Uterus (tissue), 4 donors: ENCODE results near the gene RDH5. TPM values are rescaled to one million over a fixed set of nuclear protein-coding genes. Genes with fewer than 3 reads are reported as not detected.
A peak's percentile ranks its signal among the peaks of the same experiment; 100 is the strongest.

Experiments
- DNase-seq, 2 donors: peaks; one replicate each; pipeline ENCODE4 v3.0.0-alpha.2; 2019 to 2020
- H3K27ac ChIP-seq, 2 donors: fragments of 200-600 bp; sonication (generic); 1 replicate in 1 of 2; 2 replicates in 1 of 2; pipeline ENCODE4 v1.5.1; 2016 to 2018
- H3K27me3 ChIP-seq, 2 donors: fragments of 200-600 bp; sonication (generic); one replicate each; pipeline ENCODE4 v1.5.1; 2018 to 2019; ENCODE audit warnings: control low read depth in 1 of 2
- H3K36me3 ChIP-seq, 2 donors: fragments of 200-600 bp; sonication (generic); one replicate each; pipeline ENCODE4 v1.5.1; 2019; ENCODE audit warnings: control low read depth in 1 of 2
- H3K4me1 ChIP-seq, 2 donors: fragments of 200-600 bp; sonication (generic); one replicate each; pipeline ENCODE4 v1.5.1; 2018 to 2019; ENCODE audit warnings: control low read depth in 1 of 2
- H3K4me3 ChIP-seq, 2 donors: fragments of 200-600 bp; sonication (generic); 1 replicate in 1 of 2; 2 replicates in 1 of 2; pipeline ENCODE4 v1.5.1; 2018 to 2019; ENCODE audit warnings: mild to moderate bottlenecking in 1 of 2
- H3K9me3 ChIP-seq, 2 donors: fragments of 200-600 bp; sonication (generic); one replicate each; pipeline ENCODE4 v1.5.1; 2019; ENCODE audit warnings: control low read depth in 1 of 2
- CTCF ChIP-seq, 4 experiments: fragments of 200-600 bp in 2 of 4; fragments of 450-650 bp in 2 of 4; sonication (generic) in 2 of 4; IDR thresholded peaks; one replicate each; pipeline ENCODE4 v1.5.1; 2016 to 2019; ENCODE audit warnings: antibody characterized with exemption in 4 of 4, mild to moderate bottlenecking in 2 of 4, moderate library complexity in 1 of 4
- POLR2A ChIP-seq, 2 donors: fragments of 450-650 bp; IDR thresholded peaks; one replicate each; pipeline ENCODE4 v1.6.1; 2016; ENCODE audit warnings: antibody characterized with exemption in 2 of 2, mild to moderate bottlenecking in 1 of 2, moderate library complexity in 1 of 2
- intact Hi-C: fragments of 100-400 bp; cut with DNase I; formaldehyde crosslinking; loops from one replicate; pipeline ENCODE4 v1.15.1; 2023; ENCODE audit warnings: low total_unique reads
- total RNA-seq, 4 donors: library from RNA; depleted of rRNA in 3 of 4; stranded (reverse); fragments of >200 nt in 3 of 4; gene quantifications; one replicate each; pipeline versions ENCODE4 v1.1.0 to v1.2.4, GENCODE V29; 2014 to 2023
- donor health status: DM: yes; HTN: yes; CAD: no.

Gene RDH5
- total RNA-seq, 4 donors from 2014 or later, result 4.1 to 16.8 (median 9.7) TPM

GRCh38 chr12:55679691-55680090, 40.5 kb upstream of the RDH5 start:
- Histone ChIP-seq H3K27ac (no peak overlapping the region), H3K4me3 (no peak overlapping the region), H3K36me3 (no peaks in the 10 kb centered on the region), H3K9me3 (no peaks in the 10 kb centered on the region), H3K27me3 (no peaks in the 10 kb centered on the region), H3K4me1 (peaks cover 0 to 6% of the 10 kb centered on the region in 2 donors)
- DNase-seq, result no peak
- intact Hi-C loops, result no loop called here
- TF ChIP-seq POLR2A (IDR thresholded peaks at IDR 0.05) (no peak), CTCF (IDR thresholded peaks at IDR 0.05) (no peak)

- intact Hi-C loops, result no loop called here
- DNase-seq, result peak in 1 of 2 donors; percentile 45
- no peaks in the 10 kb centered on the region for H3K27me3 ChIP-seq
- no peaks in the 10 kb centered on the region for H3K36me3 ChIP-seq
- TF ChIP-seq POLR2A (IDR thresholded peaks at IDR 0.05) (no peak), CTCF (IDR thresholded peaks at IDR 0.05) (peak in 3 of 4 experiments; percentile 11 to 14 (median 12))
- H3K9me3 ChIP-seq, result no peaks in the 10 kb centered on the region
- H3K4me1 ChIP-seq, result peaks cover 0 to 6% of the 10 kb centered on the region in 2 donors
- H3K4me3 ChIP-seq, result no peak overlapping the region
- H3K27ac ChIP-seq, result no peak overlapping the region
These were observed 38.8 kb upstream of the RDH5 start for GRCh38 chr12:55681142-55682077.

GRCh38 chr12:55682087-55682796, 38.0 kb upstream of the RDH5 start:
- Histone ChIP-seq H3K4me3 (no peak overlapping the region), H3K4me1 (peaks cover 0 to 6% of the 10 kb centered on the region in 2 donors), H3K36me3 (no peaks in the 10 kb centered on the region), H3K9me3 (no peaks in the 10 kb centered on the region), H3K27ac (no peak overlapping the region), H3K27me3 (no peaks in the 10 kb centered on the region)
- intact Hi-C loops, result no loop called here
- DNase-seq, result no peak
- no peak for TF ChIP-seq CTCF (IDR thresholded peaks at IDR 0.05)
- TF ChIP-seq POLR2A (IDR thresholded peaks at IDR 0.05), result no peak

- Histone ChIP-seq H3K27ac (no peak overlapping the region), H3K9me3 (no peaks in the 10 kb centered on the region), H3K36me3 (no peaks in the 10 kb centered on the region), H3K27me3 (no peaks in the 10 kb centered on the region), H3K4me3 (no peak overlapping the region), H3K4me1 (peaks cover 0 to 6% of the 10 kb centered on the region in 2 donors)
- DNase-seq, result no peak
- intact Hi-C loops, result no loop called here
- TF ChIP-seq POLR2A (IDR thresholded peaks at IDR 0.05) (no peak), CTCF (IDR thresholded peaks at IDR 0.05) (no peak)
These were observed 36.5 kb upstream of the RDH5 start for GRCh38 chr12:55683676-55684075.
